GM23248 (cell line): ENCODE measurements around the gene SMCO2.

Experiments used
- EZH2 ChIP-seq: fragments of 200-600 bp; sonication (generic); IDR thresholded peaks from 2 replicates; pipeline ENCODE4 v1.6.1; 2018; ENCODE audit warnings: antibody characterized with exemption, mild to moderate bottlenecking; ENCODE audit not compliant: insufficient read depth, poor library complexity, severe bottlenecking
- EZH2phosphoT487 ChIP-seq: fragments of 200-600 bp; sonication (generic); IDR thresholded peaks from 2 replicates; pipeline ENCODE4 v1.6.1; 2018; ENCODE audit warnings: antibody characterized with exemption, moderate library complexity, mild to moderate bottlenecking, low read depth; ENCODE audit not compliant: insufficient read depth

DNA sequence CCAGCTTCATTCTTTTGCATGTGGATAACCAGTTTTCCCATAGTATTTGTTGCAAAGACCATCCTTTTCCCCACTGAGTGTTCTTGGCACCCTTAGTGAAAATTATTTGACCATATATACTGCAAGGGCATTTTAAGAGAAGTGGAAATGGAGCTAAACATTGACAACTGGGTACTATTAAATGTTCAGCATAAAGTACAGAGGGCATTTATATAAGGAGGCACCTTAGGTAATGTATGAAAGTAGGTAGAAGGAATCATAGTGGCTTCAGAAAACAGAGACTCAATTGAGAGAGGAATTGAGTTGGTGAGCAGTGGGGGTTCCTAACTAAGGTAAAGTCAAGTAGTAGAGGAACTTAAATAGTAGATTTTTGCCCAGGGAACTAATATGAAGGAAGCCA, 34.5 kb upstream of the SMCO2 start:
- TF ChIP-seq EZH2 (no peak), EZH2phosphoT487 (no peak)
